GM12891 (cell line): ENCODE data around the gene MMP24OS.

Source experiments
- PAX5 ChIP-seq: IDR thresholded peaks from 2 replicates; pipeline ENCODE4 v1.6.1; 2011; ENCODE audit warnings: low read length, moderate library complexity, mild to moderate bottlenecking; ENCODE audit not compliant: insufficient read depth, severe bottlenecking
- POLR2A ChIP-seq: IDR thresholded peaks from 2 replicates; pipeline ENCODE4 v1.6.1; 2011; ENCODE audit warnings: low read depth, low read length, control low read depth
- POLR2AphosphoS5 ChIP-seq: IDR thresholded peaks from 2 replicates; pipeline ENCODE4 v1.6.1; 2011; ENCODE audit warnings: low read depth, low read length, control low read depth
- POU2F2 ChIP-seq: IDR thresholded peaks from 2 replicates; pipeline ENCODE4 v1.6.1; 2011; ENCODE audit warnings: low read depth, mild to moderate bottlenecking, control low read depth, low read length, moderate library complexity
- SPI1 ChIP-seq: IDR thresholded peaks from 2 replicates; pipeline ENCODE4 v1.6.1; 2011; ENCODE audit warnings: low read depth, low read length, control low read depth
- TAF1 ChIP-seq: IDR thresholded peaks from 2 replicates; pipeline ENCODE4 v1.6.1; 2011; ENCODE audit warnings: low read depth, low read length, control low read depth

DNA sequence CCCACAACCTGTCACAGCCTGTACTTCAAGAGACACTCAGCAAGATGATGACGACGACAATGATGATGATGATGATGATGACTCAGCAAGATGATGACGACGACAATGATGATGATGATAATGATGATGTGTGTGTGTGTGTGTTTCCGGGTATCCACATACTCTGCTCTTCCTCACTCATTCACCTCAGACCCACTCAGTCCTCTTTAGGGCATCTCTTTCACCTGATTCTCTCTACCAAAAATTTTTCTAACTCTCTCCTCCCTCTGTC is 7.8 kb upstream of the MMP24OS start:
- TF ChIP-seq TAF1 (no peak), POLR2A (no peak), POLR2AphosphoS5 (no peak), POU2F2 (no peak), SPI1 (no peak), PAX5 (no peak)
